Measurements from ENCODE around the gene BACH2. TPM values are rescaled to one million over a fixed set of nuclear protein-coding genes. Genes with fewer than 3 reads are reported as not detected.

BACH2 gene
- total RNA-seq, 5 donors from 2014 or later (not counting 1 experiment from before 2014, with no cell fraction given), result 81.9 to 196 (median 96.7) TPM

DNA sequence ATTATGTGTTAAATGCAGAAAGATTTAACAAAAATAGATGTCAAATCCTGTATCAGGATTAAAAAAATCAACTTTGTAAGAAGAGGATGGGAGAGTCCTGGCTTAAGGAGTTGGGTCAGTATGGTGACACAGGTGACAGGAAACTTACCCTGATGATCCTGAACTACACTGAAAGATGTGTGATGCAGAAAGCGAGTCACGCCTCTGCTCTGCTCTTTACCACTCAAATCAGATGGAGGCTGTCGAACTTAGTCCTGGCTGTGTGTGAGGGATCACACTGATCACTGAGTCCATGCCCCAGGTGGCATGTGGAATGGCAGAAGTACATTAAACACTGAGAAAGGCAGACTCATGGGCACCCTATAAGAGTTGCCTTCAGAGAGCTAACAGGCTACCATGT, 309.5 kb downstream of the BACH2 start:
- Histone ChIP-seq H3K27ac (ENCODE audit: low read length) (no peak overlapping the region), H3K27me3 (replicated peaks in 1 of 2; ENCODE audit: control insufficient read depth in 2 of 2, extremely low read depth in 1 of 2, insufficient read depth in 2 of 2, low read length in 1 of 2) (no peaks in the 10 kb centered on the region), H3K36me3 (ENCODE audit: control insufficient read depth in 2 of 2, extremely low read depth in 1 of 2, insufficient read depth in 1 of 2, low read length in 1 of 2) (peaks cover 0 to 13% of the 10 kb centered on the region in 2 donors), H3K4me3 (ENCODE audit: control insufficient read depth in 1 of 2, extremely low read depth in 1 of 2, low read length in 1 of 2) (no peak overlapping the region), H3K4me1 (ENCODE audit: control insufficient read depth in 1 of 2, extremely low read depth in 1 of 2, insufficient read depth in 2 of 2, low read length in 2 of 2) (peaks cover under 1 to 5% of the 10 kb centered on the region in 2 experiments), H3K9me3 (no peaks in the 10 kb centered on the region)
- ATAC-seq (replicated peaks in 1 of 4) (no peak), DNase-seq (no peak)
- ChIA-PET CTCF (interaction anchor here in 1 of 2 donors (0.6 kb wide), 1 partner anchor 637 kb away, joined by 4 read pairs; no protein-coding TSS in a partner anchor), POLR2A (interaction anchor here in 1 of 2 donors (0.5 to 0.6 kb wide), 2 partner anchors 309 to 333 kb away, joined by 3 to 5 read pairs; no protein-coding TSS in a partner anchor)
- Mint-ChIP-seq H3K9me3 (no peaks in the 10 kb centered on the region), H3K27ac (peak overlapping the region; percentile 7 to 64), H3K36me3 (peaks cover 47% of the 10 kb centered on the region), H3K4me3 (no peak overlapping the region), H3K4me1 (peaks cover 56 to 70% (median 68%) of the 10 kb centered on the region in 3 donors), H3K27me3 (no peaks in the 10 kb centered on the region)
- WGBS (ENCODE audit: insufficient coverage), result 70% methylated on average over 2 of the region's 3 CpGs

DNA sequence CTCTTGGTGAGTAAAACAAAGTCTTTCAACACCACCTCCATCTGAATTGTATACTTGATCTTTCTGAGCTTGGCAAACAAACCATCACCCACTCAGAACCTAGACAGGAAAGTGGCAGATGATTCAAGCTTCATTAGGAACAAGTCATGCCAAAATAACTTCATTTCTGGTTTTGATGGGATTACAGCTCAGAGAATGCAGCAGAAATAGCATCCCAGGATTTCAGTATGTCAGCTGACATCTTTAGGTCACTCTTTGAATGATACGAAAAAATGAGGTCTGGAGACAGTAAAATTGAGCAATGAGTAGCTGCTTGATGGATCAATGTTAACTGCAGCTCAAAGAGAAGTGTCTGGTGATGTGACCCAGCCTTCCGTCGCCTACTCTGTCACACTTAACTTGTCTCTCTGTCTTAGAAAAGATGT, 310.0 kb downstream of the BACH2 start:
- ChIA-PET CTCF (interaction anchor here (0.6 to 0.9 kb wide), 3 partner anchors 9 to 636 kb away, joined by 3 to 4 read pairs (median 4); no protein-coding TSS in a partner anchor), POLR2A (interaction anchor here in 1 of 2 donors (0.6 kb wide), 2 partner anchors 42 to 309 kb away, joined by 4 to 5 read pairs; no protein-coding TSS in a partner anchor)
- no peak overlapping the region for H3K4me3 Mint-ChIP-seq
- H3K9me3 Mint-ChIP-seq, result no peaks in the 10 kb centered on the region
- Histone ChIP-seq H3K9me3 (no peaks in the 10 kb centered on the region), H3K27me3 (replicated peaks in 1 of 2; ENCODE audit: control insufficient read depth in 2 of 2, extremely low read depth in 1 of 2, insufficient read depth in 2 of 2, low read length in 1 of 2) (no peaks in the 10 kb centered on the region), H3K36me3 (ENCODE audit: control insufficient read depth in 2 of 2, extremely low read depth in 1 of 2, insufficient read depth in 1 of 2, low read length in 1 of 2) (peaks cover 0 to 13% of the 10 kb centered on the region in 2 donors), H3K4me3 (ENCODE audit: control insufficient read depth in 1 of 2, extremely low read depth in 1 of 2, low read length in 1 of 2) (no peak overlapping the region), H3K27ac (ENCODE audit: low read length) (no peak overlapping the region), H3K4me1 (ENCODE audit: control insufficient read depth in 1 of 2, extremely low read depth in 1 of 2, insufficient read depth in 2 of 2, low read length in 2 of 2) (peaks cover 2 to 5% of the 10 kb centered on the region in 2 experiments)
- H3K27me3 Mint-ChIP-seq, result no peaks in the 10 kb centered on the region
- no CpG with 5 or more reads among the region's 3 CpGs for WGBS (ENCODE audit: insufficient coverage)
- ATAC-seq (replicated peaks in 1 of 4) (no peak), DNase-seq (no peak)
- peaks cover 59 to 75% (median 73%) of the 10 kb centered on the region in 3 donors for H3K4me1 Mint-ChIP-seq
- H3K36me3 Mint-ChIP-seq, result peaks cover 47% of the 10 kb centered on the region
- no peak overlapping the region for H3K27ac Mint-ChIP-seq

DNA sequence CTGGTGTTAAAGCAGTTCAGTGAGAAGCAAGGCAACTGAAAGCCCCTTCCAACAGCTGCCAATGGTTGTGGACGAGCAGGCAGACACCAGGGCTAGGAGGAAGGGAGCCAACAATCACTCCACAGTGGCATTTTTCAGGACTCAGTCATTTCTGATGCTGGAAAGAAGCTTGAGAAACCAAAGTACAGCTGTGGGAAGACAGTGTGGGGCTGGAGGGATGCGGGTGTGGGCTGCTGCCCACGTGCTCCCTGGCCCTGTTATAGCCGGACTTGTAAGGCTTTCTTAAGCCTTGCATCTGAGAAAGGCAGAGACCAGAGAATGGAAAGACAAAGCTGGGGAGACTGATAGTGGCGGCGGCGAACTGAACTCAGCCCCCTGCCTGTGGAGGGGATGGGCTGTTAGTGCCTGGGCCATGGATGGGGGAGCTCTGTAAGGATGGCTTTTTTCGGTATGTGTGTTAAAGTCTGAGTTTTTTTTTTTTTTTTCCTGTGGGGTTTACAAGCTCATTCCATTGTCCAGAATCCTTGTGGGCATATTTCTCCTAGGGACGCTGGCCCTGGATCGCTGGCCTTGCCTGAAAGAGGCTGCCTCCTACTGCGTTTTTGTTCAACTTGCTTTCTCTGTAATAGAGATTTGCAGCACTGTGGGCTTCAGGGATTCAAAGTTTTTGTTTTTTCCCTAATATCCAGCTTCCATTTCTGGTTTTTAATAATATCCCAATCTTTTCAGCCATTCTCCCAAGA, 310.7 kb downstream of the BACH2 start:
- Histone ChIP-seq H3K4me3 (ENCODE audit: control insufficient read depth in 1 of 2, extremely low read depth in 1 of 2, low read length in 1 of 2) (no peak overlapping the region), H3K9me3 (no peaks in the 10 kb centered on the region), H3K36me3 (ENCODE audit: control insufficient read depth in 2 of 2, extremely low read depth in 1 of 2, insufficient read depth in 1 of 2, low read length in 1 of 2) (peaks cover 0 to 13% of the 10 kb centered on the region in 2 donors), H3K27me3 (replicated peaks in 1 of 2; ENCODE audit: control insufficient read depth in 2 of 2, extremely low read depth in 1 of 2, insufficient read depth in 2 of 2, low read length in 1 of 2) (no peaks in the 10 kb centered on the region), H3K27ac (ENCODE audit: low read length) (no peak overlapping the region), H3K4me1 (ENCODE audit: control insufficient read depth in 1 of 2, extremely low read depth in 1 of 2, insufficient read depth in 2 of 2, low read length in 2 of 2) (peaks cover 2 to 5% of the 10 kb centered on the region in 2 experiments)
- Mint-ChIP-seq H3K27ac (peak overlapping the region; percentile 28 to 71), H3K4me3 (no peak overlapping the region), H3K4me1 (peaks cover 58 to 79% (median 75%) of the 10 kb centered on the region in 3 donors), H3K9me3 (no peaks in the 10 kb centered on the region), H3K36me3 (peaks cover 46% of the 10 kb centered on the region), H3K27me3 (no peaks in the 10 kb centered on the region)
- no peak for ATAC-seq (replicated peaks in 1 of 4)
- POLR2A ChIA-PET, result interaction anchor here in 1 of 2 donors (0.6 kb wide), 1 partner anchor 43 kb away, joined by 4 read pairs; no protein-coding TSS in a partner anchor
- 97% methylated on average over 6 of the region's 11 CpGs for whole genome bisulfite sequencing (ENCODE audit: insufficient coverage)
- CTCF ChIA-PET, result interaction anchor here (0.6 to 1.1 kb wide), 3 partner anchors 9 to 45 kb away, joined by 3 to 4 read pairs (median 4); no protein-coding TSS in a partner anchor
- no peak for DNase-seq

DNA sequence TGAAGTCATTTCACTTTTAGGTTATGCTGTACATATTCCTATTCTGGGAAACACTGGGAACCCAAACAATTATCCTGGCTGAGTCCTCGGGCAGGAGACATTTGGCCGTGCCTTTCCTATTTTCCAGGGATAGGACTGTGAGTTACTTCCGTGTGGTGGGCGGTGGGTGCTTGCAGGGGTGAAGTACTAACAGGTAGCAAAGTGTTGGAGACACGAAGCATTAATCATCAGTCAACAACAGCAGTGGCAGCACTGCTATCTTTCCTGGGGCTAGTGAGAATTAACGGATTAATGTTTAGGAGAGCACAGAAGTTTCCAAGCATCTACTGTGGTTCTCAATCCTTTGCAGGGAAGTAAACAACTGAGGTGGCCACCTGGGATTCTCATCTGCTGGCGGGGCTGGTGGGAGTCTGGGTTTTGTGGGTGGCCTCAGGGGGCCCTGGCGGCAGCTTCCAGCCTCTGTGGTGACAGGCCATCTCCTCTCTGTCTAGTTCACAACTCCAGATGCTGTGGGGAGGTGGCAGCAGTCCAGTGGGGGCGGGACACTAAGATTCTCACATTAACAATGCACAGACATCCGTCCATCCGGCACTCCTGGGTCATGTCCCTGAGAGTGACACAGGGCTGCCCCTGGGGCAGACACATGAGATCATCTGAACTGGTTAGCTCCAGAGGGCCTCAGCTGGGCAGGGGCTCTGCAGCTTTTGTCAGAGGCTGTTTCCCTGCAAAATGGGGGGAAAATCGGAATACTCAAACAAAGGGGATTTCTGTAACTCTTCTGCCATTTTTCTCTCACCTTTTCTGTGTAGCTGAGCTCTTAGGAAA, 311.5 kb downstream of the BACH2 start:
- ChIA-PET CTCF (interaction anchor here in 1 of 2 donors (1.1 kb wide), 1 partner anchor 45 kb away, joined by 4 read pairs; no protein-coding TSS in a partner anchor), POLR2A (no interaction called here)
- peaks cover 0 to 13% of the 10 kb centered on the region in 2 donors for H3K36me3 ChIP-seq (ENCODE audit: control insufficient read depth in 2 of 2, extremely low read depth in 1 of 2, insufficient read depth in 1 of 2, low read length in 1 of 2)
- Mint-ChIP-seq H3K9me3 (no peaks in the 10 kb centered on the region), H3K27me3 (no peaks in the 10 kb centered on the region), H3K36me3 (peaks cover 40% of the 10 kb centered on the region), H3K4me3 (no peak overlapping the region), H3K27ac (peak overlapping the region in 1 of 2 donors; percentile 71), H3K4me1 (peaks cover 56 to 71% (median 67%) of the 10 kb centered on the region in 3 donors)
- H3K9me3 ChIP-seq, result no peaks in the 10 kb centered on the region
- WGBS (ENCODE audit: insufficient coverage), result 68% methylated on average over 4 of the region's 12 CpGs
- DNase-seq (no peak), ATAC-seq (replicated peaks in 1 of 4) (no peak)
- H3K27ac ChIP-seq (ENCODE audit: low read length), result no peak overlapping the region
- no peak overlapping the region for H3K4me3 ChIP-seq (ENCODE audit: control insufficient read depth in 1 of 2, extremely low read depth in 1 of 2, low read length in 1 of 2)
- peaks cover 2% of the 10 kb centered on the region in 2 experiments for H3K4me1 ChIP-seq (ENCODE audit: control insufficient read depth in 1 of 2, extremely low read depth in 1 of 2, insufficient read depth in 2 of 2, low read length in 2 of 2)
- no peaks in the 10 kb centered on the region for H3K27me3 ChIP-seq (replicated peaks in 1 of 2; ENCODE audit: control insufficient read depth in 2 of 2, extremely low read depth in 1 of 2, insufficient read depth in 2 of 2, low read length in 1 of 2)

DNA sequence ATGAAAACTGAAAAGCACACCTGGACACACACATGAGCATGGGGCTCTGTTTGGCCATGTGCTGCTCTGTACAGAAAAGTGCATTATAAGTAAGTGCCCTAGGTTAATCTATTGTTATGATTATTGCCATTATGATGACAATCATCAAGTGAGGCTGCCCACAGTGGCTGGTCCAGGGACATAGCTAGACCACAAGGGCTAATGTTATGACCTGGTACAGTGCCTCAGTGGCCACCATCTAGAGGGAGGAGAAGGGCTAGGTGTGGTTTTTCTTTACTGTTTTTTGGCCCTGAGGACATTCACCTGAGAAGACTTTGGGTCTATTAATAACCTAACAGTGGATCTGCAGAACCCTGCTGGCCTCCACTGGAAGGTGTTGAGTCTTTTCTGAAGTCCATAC, 316.3 kb downstream of the BACH2 start:
- H3K4me3 Mint-ChIP-seq, result no peak overlapping the region
- H3K9me3 Mint-ChIP-seq, result no peaks in the 10 kb centered on the region
- peaks cover 17% of the 10 kb centered on the region for H3K36me3 Mint-ChIP-seq
- H3K27ac Mint-ChIP-seq, result peak overlapping the region in 1 of 2 donors; percentile 35
- H3K27me3 ChIP-seq (replicated peaks in 1 of 2; ENCODE audit: control insufficient read depth in 2 of 2, extremely low read depth in 1 of 2, insufficient read depth in 2 of 2, low read length in 1 of 2), result no peaks in the 10 kb centered on the region
- no peaks in the 10 kb centered on the region for H3K9me3 ChIP-seq
- H3K4me1 Mint-ChIP-seq, result peaks cover 32 to 42% (median 40%) of the 10 kb centered on the region in 3 donors
- no peak overlapping the region for H3K4me3 ChIP-seq (ENCODE audit: control insufficient read depth in 1 of 2, extremely low read depth in 1 of 2, low read length in 1 of 2)
- peaks cover 0 to 9% of the 10 kb centered on the region in 2 donors for H3K36me3 ChIP-seq (ENCODE audit: control insufficient read depth in 2 of 2, extremely low read depth in 1 of 2, insufficient read depth in 1 of 2, low read length in 1 of 2)
- CTCF ChIA-PET, result no interaction called here
- peaks cover 2 to 4% of the 10 kb centered on the region in 2 experiments for H3K4me1 ChIP-seq (ENCODE audit: control insufficient read depth in 1 of 2, extremely low read depth in 1 of 2, insufficient read depth in 2 of 2, low read length in 2 of 2)
- POLR2A ChIA-PET, result interaction anchor here in 1 of 2 donors (0.6 kb wide), 1 partner anchor 340 kb away, joined by 3 read pairs; no protein-coding TSS in a partner anchor
- no peak for ATAC-seq (replicated peaks in 1 of 4)
- no peak for DNase-seq
- H3K27me3 Mint-ChIP-seq, result no peaks in the 10 kb centered on the region
- no peak overlapping the region for H3K27ac ChIP-seq (ENCODE audit: low read length)
